GM12873 (cell line): ENCODE data around the gene TMOD2.

ENCODE experiments used
- CTCF ChIP-seq: IDR thresholded peaks from 2 replicates; pipeline ENCODE4 v1.5.1; 2012; ENCODE audit warnings: low read depth, mild to moderate bottlenecking, moderate library complexity, low read length, control low read depth; ENCODE audit not compliant: insufficient read depth; ENCODE audit errors: missing control alignments

TMOD2 gene

DNA sequence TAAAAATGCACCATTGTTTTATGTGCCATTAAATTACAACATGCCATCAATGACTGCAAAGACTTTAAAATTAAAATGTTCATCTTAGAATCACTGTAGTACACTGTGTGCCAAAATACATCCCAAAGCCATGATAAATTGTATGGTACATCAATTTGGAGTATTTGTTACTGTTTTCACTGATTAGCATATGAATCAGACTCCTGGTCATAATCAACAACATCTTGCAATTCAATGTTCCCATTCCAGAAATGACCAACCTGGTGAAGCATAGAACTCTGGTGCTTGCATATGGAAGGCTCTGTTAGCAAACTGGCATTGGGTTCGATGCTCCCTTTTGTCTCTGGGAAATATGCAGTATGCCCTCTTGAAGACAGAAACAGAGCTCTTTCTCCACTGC, 36.5 kb upstream of the TMOD2 start:
- TF ChIP-seq CTCF, result no peak

- no peak for TF ChIP-seq CTCF
Measured at GRCh38 chr15:51718219-51718618, 33.2 kb upstream of the TMOD2 start.

DNA sequence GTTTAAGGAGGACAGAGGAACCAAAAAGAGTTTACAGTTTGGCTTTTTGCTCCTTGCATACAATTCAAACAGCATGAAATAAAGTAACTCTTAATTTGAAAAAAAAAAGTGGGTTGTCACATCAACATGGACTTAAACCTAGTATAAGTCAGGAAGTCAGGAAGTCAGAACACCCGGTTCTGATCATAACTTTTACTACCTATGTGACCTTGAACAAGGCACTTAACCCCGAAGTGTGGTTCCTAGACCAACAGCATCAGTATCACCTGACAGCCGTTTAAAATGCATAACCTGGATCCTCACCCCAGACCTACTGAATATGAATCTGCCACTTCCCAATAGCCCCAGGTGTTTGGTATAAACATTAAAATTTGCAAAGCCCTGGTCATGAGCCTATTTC, 32.7 kb upstream of the TMOD2 start:
- TF ChIP-seq CTCF, result no peak

DNA sequence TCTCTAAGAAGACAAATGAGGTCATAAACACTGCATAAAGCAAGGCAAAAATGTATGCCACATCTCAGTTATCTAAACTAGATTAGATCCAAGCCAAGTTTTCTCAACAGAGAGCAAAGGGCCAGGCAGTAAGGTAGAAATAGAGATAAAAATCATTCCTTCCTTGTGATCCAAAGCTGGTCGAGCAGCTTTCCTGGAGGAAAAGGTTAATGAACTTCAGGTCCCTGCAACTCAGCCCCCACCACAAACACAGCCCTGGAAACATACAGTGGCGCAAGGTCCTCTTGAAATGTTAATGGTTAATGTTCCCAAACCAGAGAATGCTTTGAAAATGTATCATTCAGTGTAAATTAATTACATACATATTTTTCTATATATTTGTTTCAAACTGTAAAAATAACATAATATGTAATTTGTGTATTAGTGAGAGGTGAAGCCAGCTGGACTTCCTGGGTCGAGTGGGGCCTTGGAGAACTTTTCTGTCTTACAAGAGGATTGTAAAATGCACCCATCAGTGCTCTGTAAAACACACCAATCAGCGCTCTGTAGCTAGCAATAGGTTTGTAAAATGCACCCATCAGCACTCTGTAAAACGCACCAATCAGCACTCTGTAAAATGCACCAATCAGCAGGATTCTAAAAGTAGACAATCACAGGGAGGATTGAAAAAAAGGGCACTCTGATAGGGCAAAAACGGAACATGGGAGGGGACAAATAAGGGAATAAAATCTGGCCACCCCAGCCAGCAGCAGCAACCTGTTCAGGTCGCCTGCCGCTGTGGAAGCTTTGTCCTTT, 31.0 kb upstream of the TMOD2 start:
- TF ChIP-seq CTCF, result no peak

- no peak for TF ChIP-seq CTCF
Measured at GRCh38 chr15:51721199-51721960, 30.0 kb upstream of the TMOD2 start.

DNA sequence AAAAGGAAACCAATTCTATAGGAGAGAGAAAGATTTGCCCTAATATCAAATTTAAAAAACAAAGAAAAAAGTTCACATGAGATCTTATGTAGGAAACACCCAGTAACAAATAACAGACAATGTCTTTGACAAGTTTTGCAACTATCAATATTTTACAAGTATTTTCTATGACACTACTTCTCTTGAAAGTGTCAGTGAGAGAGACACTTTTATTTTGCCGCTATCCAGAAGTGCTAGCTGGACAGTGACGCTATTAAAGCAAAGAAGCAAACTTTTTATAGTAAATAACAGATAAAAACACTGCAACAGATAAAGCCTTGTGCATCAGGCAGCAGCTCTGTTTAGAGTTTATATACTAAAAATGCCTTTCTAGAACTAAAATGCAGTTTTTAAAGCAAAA, 27.2 kb upstream of the TMOD2 start:
- TF ChIP-seq CTCF, result no peak

DNA sequence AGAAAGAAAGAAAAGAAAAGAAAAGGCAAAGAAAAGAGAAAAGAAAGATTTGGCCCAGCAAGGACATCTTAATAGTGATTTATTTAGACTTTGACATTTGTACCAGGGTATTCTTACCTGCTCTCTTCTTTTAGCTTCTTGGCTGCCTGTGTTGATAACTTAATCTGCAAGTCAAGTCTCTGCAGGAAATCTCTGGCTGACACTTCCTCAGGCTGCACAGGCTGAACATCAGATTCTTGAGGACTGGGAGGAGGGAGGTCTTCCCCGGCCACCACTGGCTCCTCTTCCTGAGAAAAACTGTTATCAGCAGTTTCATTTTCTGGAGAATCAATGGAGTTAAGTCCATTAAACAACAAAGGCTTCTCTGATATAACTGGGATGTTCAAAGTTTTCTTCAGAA, 26.7 kb upstream of the TMOD2 start:
- no peak for TF ChIP-seq CTCF
